Liver (tissue), 9 donors: ENCODE data around the gene PDGFC. TPM values are rescaled to one million over a fixed set of nuclear protein-coding genes. Genes with fewer than 3 reads are reported as not detected.

ENCODE experiments used
- DNase-seq: peaks from one replicate; pipeline ENCODE4 v3.0.0-alpha.2; 2017; ENCODE audit warnings: low spot score
- H3K27ac ChIP-seq, 2 donors: one replicate each; pipeline ENCODE4 v1.7.0; 2013; ENCODE audit warnings: inconsistent platforms in 2 of 2, low read length in 2 of 2, control low read depth in 1 of 2, low read depth in 1 of 2, mild to moderate bottlenecking in 1 of 2
- H3K27me3 ChIP-seq, 4 donors: one replicate each; pipeline versions ENCODE4 v1.6.1 to v1.7.0; 2013; ENCODE audit warnings: low read length in 3 of 4, inconsistent platforms in 1 of 4, mild to moderate bottlenecking in 1 of 4, moderate library complexity in 1 of 4; ENCODE audit not compliant: control insufficient read depth in 4 of 4, insufficient read depth in 4 of 4
- H3K36me3 ChIP-seq, 4 donors: one replicate each; pipeline versions ENCODE4 v1.6.1 to v1.7.0; 2013; ENCODE audit warnings: low read length in 3 of 4, mild to moderate bottlenecking in 3 of 4, low read depth in 1 of 4, moderate library complexity in 1 of 4; ENCODE audit not compliant: control insufficient read depth in 4 of 4, insufficient read depth in 3 of 4
- H3K4me1 ChIP-seq, 4 donors: one replicate each; pipeline versions ENCODE4 v1.6.1 to v1.7.0; 2013; ENCODE audit warnings: low read length in 3 of 4, mild to moderate bottlenecking in 3 of 4, moderate library complexity in 1 of 4; ENCODE audit not compliant: control insufficient read depth in 4 of 4, insufficient read depth in 4 of 4
- H3K4me3 ChIP-seq, 3 donors: one replicate each; pipeline versions ENCODE4 v1.6.1 to v1.7.0; 2013; ENCODE audit warnings: low read length in 3 of 3, control low read depth in 1 of 3, low read depth in 1 of 3, mild to moderate bottlenecking in 1 of 3
- H3K9ac ChIP-seq, 2 donors: one replicate each; pipeline ENCODE4 v1.7.0; 2013; ENCODE audit warnings: low read length in 2 of 2, mild to moderate bottlenecking in 2 of 2, moderate library complexity in 2 of 2, control low read depth in 1 of 2, low read depth in 1 of 2
- H3K9me3 ChIP-seq, 4 donors: one replicate each; pipeline versions ENCODE4 v1.6.1 to v1.7.0; 2013; ENCODE audit warnings: low read length in 3 of 4; ENCODE audit not compliant: control insufficient read depth in 4 of 4
- ATF3 ChIP-seq: IDR thresholded peaks from 2 replicates; pipeline ENCODE4 v1.6.1; 2016; ENCODE audit warnings: antibody characterized with exemption
- EGR1 ChIP-seq, 2 donors: IDR thresholded peaks; 2 replicates each; pipeline ENCODE4 v1.6.1; 2016 to 2018; ENCODE audit warnings: antibody characterized with exemption in 2 of 2, low read depth in 2 of 2
- FOXA2 ChIP-seq: IDR thresholded peaks from 2 replicates; pipeline ENCODE4 v1.6.1; 2016; ENCODE audit warnings: antibody characterized with exemption
- GABPA ChIP-seq, 2 donors: IDR thresholded peaks in 1 of 2; conservative IDR thresholded peaks in 1 of 2; 2 replicates each; pipeline ENCODE4 v1.6.1; 2016; ENCODE audit warnings: antibody characterized with exemption in 2 of 2, mild to moderate bottlenecking in 1 of 2, moderate library complexity in 1 of 2
- HNF4A ChIP-seq, 2 donors: conservative IDR thresholded peaks; 2 replicates each; pipeline ENCODE4 v1.6.1; 2016; ENCODE audit warnings: antibody characterized with exemption in 2 of 2, mild to moderate bottlenecking in 2 of 2
- JUND ChIP-seq, 2 donors: IDR thresholded peaks; 2 replicates each; pipeline ENCODE4 v1.6.1; 2016; ENCODE audit warnings: antibody characterized with exemption in 2 of 2
- MAX ChIP-seq: IDR thresholded peaks from 2 replicates; pipeline ENCODE4 v1.6.1; 2016; ENCODE audit warnings: antibody characterized with exemption
- RAD21 ChIP-seq, 2 donors: IDR thresholded peaks; 2 replicates each; pipeline ENCODE4 v1.6.1; 2016; ENCODE audit warnings: antibody characterized with exemption in 2 of 2, mild to moderate bottlenecking in 2 of 2
- REST ChIP-seq: IDR thresholded peaks from 2 replicates; pipeline ENCODE4 v1.6.1; 2016; ENCODE audit warnings: antibody characterized with exemption, mild to moderate bottlenecking
- RXRA ChIP-seq, 2 donors: IDR thresholded peaks; 2 replicates each; pipeline ENCODE4 v1.6.1; 2017 to 2018; ENCODE audit warnings: antibody characterized with exemption in 2 of 2, mild to moderate bottlenecking in 1 of 2
- SP1 ChIP-seq: IDR thresholded peaks from 2 replicates; pipeline ENCODE4 v1.6.1; 2018; ENCODE audit warnings: antibody characterized with exemption, mild to moderate bottlenecking
- TAF1 ChIP-seq: conservative IDR thresholded peaks from 2 replicates; pipeline ENCODE4 v1.6.1; 2016; ENCODE audit warnings: antibody characterized with exemption, mild to moderate bottlenecking
- WGBS: extraction: QIAGEN DNeasy Blood & Tissue Kit; methylation state at CpG from one replicate; pipeline ENCODE4 v1.1.7; 2013; 5-methylcytosine and 5-hydroxymethylcytosine counted together
- polyA plus RNA-seq, 2 donors: library from polyadenylated mRNA; stranded (reverse) in 1 of 2; unstranded in 1 of 2; fragments of 200-250 nt in 1 of 2; fragments of >200 nt in 1 of 2; fragmentation: Nextera tagmentation in 1 of 2; extraction: Ambion mirVana in 1 of 2; gene quantifications; one replicate each; pipeline versions ENCODE4 v1.2.1 to v1.2.3, GENCODE V29; 2013 to 2015
- total RNA-seq, 2 donors: library from RNA; depleted of rRNA; stranded (reverse); fragments of >200 nt; gene quantifications; one replicate each; pipeline ENCODE4 v1.2.3, GENCODE V29; 2014
- TF ChIP-seq, protein P1 (sequence below): fragments of 150-350 bp; IDR thresholded peaks from 2 replicates; pipeline ENCODE4 v1.5.1; 2017; ENCODE audit warnings: improper control_type of control experiment, low read depth, low read length; ENCODE audit not compliant: missing input control
- donor health status: healthy.
- donor health status: healthy.
- donor health status: healthy.
- donor health status: healthy.
- donor health status: healthy.

The PDGFC gene
- total and polyA plus RNA-seq, 4 donors, result 5.8 to 25.7 (median 9.7) TPM

DNA sequence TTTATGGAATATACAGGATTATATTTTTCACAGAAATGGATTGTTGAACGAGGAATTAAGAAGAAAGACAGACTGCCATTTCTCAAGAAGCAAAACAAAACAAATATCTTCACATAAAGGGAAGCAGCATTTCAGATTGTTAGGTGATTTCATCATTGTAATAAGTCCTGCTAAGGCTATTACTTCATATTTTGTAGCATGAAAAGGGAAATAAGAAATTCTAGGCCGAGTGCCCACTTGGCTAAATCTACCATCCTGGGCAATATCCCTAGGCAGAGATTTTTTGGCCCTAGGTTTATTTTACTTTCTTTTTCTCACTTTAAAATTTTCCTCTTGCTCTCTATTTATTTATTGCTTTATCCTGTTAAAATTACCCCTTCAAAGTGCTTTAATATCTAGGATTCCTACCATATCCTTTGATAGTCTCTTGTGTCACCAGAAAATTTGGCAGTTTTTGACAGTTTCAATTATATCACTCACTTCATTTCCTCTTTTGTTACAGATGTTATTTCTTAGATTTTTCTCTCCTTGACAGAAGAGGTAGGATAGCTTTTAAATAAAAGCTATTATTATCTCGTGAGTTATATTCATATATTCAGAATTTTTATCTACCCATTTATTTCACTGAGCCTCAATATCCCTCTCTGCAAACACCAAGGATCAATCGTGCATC lies 142.3 kb downstream of the PDGFC start:
- no peak for DNase-seq
- TF ChIP-seq FOXA2 (no peak), RXRA (IDR thresholded peaks at IDR 0.05) (no peak), EGR1 (IDR thresholded peaks at IDR 0.05; ENCODE audit: low read depth in 2 of 2) (no peak), RAD21 (IDR thresholded peaks at IDR 0.05) (peak in 1 of 2 donors; percentile 7), ATF3 (peak; percentile 34), REST (no peak), JUND (IDR thresholded peaks at IDR 0.05) (no peak), HNF4A (conservative IDR thresholded peaks at IDR 0.05) (no peak), GABPA (IDR thresholded peaks at IDR 0.05 in 1 of 2, conservative IDR thresholded peaks at IDR 0.05 in 1 of 2) (no peak), SP1 (no peak)
- no peak overlapping the region for H3K4me3 ChIP-seq

DNA sequence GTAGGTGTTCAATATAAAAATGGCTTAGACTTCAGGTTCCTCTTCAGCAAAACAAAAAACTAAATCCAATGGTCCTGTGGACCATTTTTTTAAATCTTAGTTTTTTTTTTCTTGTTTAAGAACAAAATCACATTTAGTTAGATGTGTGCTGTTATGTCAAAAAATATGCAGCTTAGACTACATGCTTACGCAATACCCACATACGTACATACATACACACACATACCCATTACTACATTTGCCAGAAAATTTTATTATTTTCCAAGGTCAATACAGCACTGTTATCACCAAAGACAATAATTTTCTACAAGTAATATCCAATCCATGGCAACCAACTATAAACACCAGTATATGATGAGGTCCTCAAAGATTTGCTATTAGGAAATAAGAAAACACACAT lies 144.1 kb downstream of the PDGFC start:
- no peak overlapping the region for H3K9ac ChIP-seq
- WGBS, result 95% methylated on average over 2 of the region's 2 CpGs
- H3K27ac ChIP-seq, result no peak overlapping the region
- no peak for TF ChIP-seq EGR1 (IDR thresholded peaks at IDR 0.05; ENCODE audit: low read depth in 2 of 2)
- no peak for TF ChIP-seq TAF1
- no peak for TF ChIP-seq GABPA (IDR thresholded peaks at IDR 0.05 in 1 of 2, conservative IDR thresholded peaks at IDR 0.05 in 1 of 2)
- TF ChIP-seq MAX, result no peak
- TF ChIP-seq, protein P1, sequence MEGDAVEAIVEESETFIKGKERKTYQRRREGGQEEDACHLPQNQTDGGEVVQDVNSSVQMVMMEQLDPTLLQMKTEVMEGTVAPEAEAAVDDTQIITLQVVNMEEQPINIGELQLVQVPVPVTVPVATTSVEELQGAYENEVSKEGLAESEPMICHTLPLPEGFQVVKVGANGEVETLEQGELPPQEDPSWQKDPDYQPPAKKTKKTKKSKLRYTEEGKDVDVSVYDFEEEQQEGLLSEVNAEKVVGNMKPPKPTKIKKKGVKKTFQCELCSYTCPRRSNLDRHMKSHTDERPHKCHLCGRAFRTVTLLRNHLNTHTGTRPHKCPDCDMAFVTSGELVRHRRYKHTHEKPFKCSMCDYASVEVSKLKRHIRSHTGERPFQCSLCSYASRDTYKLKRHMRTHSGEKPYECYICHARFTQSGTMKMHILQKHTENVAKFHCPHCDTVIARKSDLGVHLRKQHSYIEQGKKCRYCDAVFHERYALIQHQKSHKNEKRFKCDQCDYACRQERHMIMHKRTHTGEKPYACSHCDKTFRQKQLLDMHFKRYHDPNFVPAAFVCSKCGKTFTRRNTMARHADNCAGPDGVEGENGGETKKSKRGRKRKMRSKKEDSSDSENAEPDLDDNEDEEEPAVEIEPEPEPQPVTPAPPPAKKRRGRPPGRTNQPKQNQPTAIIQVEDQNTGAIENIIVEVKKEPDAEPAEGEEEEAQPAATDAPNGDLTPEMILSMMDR, result no peak
- H3K4me3 ChIP-seq, result no peak overlapping the region
- no peak for DNase-seq
- H3K9me3 ChIP-seq, result no peaks in the 10 kb centered on the region
- no peaks in the 10 kb centered on the region for H3K36me3 ChIP-seq
- no peaks in the 10 kb centered on the region for H3K27me3 ChIP-seq
- H3K4me1 ChIP-seq, result peaks cover 0 to 6% (median 1%) of the 10 kb centered on the region in 4 donors

More for the DNA sequence above, 142.3 kb downstream of the PDGFC start:
- Histone ChIP-seq H3K27me3 (no peaks in the 10 kb centered on the region), H3K27ac (no peak overlapping the region), H3K9me3 (no peaks in the 10 kb centered on the region), H3K36me3 (no peaks in the 10 kb centered on the region), H3K9ac (peak overlapping the region in 1 of 2 donors; percentile 0), H3K4me1 (peaks cover 0 to 6% (median 1%) of the 10 kb centered on the region in 4 donors)
- 55% methylated on average over 4 of the region's 4 CpGs for WGBS
